BLaER1 (cell line): ENCODE measurements around the gene ATP1A3.
"Not testable (repeated sequence)": the region's sequence is repeated elsewhere in the genome, so short reads cannot be mapped to it uniquely, and the experiment has no call there.

Experiments
- H3K27ac ChIP-seq: shearing (Covaris generic); formaldehyde crosslinking; 2 replicates; pipeline ENCODE4 v1.8.1; 2022
- H3K27me3 ChIP-seq: shearing (Covaris generic); formaldehyde crosslinking; 2 replicates; pipeline ENCODE4 v1.8.1; 2022
- H3K36me3 ChIP-seq: shearing (Covaris generic); formaldehyde crosslinking; 2 replicates; pipeline ENCODE4 v1.8.1; 2022
- H3K4me1 ChIP-seq: shearing (Covaris generic); formaldehyde crosslinking; 2 replicates; pipeline ENCODE4 v1.8.1; 2022
- H3K4me2 ChIP-seq: shearing (Covaris generic); formaldehyde crosslinking; 2 replicates; pipeline ENCODE4 v1.8.1; 2022
- H3K4me3 ChIP-seq: shearing (Covaris generic); formaldehyde crosslinking; 2 replicates; pipeline ENCODE4 v1.8.1; 2022
- H3K9ac ChIP-seq: shearing (Covaris generic); formaldehyde crosslinking; 2 replicates; pipeline ENCODE4 v1.8.1; 2022
- H3K9me3 ChIP-seq: shearing (Covaris generic); formaldehyde crosslinking; 2 replicates; pipeline ENCODE4 v1.8.1; 2022
- H4K20me1 ChIP-seq: shearing (Covaris generic); formaldehyde crosslinking; 2 replicates; pipeline ENCODE4 v1.8.1; 2022
- Cebpa-rat ChIP-seq: shearing (Covaris generic); IDR thresholded peaks from 2 replicates; pipeline ENCODE4 v1.8.1; 2022

ATP1A3 gene

DNA sequence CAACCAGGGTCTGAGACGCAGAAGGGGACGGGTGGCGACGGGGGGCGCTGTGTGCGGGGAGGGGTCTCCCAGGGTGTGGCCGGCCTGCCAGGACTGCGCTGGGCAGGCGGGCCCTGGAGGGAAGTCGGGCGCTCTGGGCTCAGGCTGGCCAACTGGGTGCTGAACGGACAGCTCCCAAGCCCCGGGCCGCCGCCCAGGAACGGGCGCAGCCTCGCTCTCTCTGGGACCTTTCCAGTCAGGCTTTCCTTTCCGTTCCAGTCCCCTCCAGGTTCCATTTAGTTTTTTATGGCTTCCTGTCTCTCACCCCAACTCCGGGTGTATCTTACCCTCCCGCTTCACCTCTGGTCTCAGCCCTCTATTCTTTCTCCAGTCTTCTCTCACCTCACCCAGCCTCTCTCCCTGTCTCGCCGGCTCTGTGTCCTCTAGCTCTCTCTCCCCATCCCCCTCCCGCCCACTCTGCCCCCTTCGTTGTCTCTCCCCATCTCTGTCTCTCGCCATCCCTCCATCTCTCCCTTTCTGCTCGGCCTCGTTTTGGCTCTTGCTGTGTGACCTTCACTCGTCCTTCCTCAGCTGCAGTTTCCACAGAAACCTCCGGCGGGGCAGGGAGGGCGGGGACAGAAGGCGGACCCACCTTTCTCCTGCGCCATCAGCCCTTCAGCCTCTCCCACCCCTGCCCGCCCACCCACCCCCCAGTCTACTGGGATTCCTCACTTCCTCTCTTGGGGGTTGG lies 3.3 kb upstream of the ATP1A3 start:
- H3K27ac ChIP-seq: peak overlapping the region; percentile 37
- peaks cover 69% of the 10 kb centered on the region for H3K4me1 ChIP-seq
- H3K9me3 ChIP-seq: no peaks in the 10 kb centered on the region
- peaks cover 4% of the 10 kb centered on the region for H4K20me1 ChIP-seq
- H3K27me3 ChIP-seq: peaks cover 11% of the 10 kb centered on the region
- H3K4me2 ChIP-seq: peak overlapping the region; percentile 100
- no peak for TF ChIP-seq Cebpa-rat
- peaks cover 21% of the 10 kb centered on the region for H3K36me3 ChIP-seq
- H3K9ac ChIP-seq: no peak overlapping the region
- peak overlapping the region; percentile 70 for H3K4me3 ChIP-seq

- Histone ChIP-seq H3K4me2 (peak overlapping the region; percentile 100), H3K4me3 (no peak overlapping the region), H4K20me1 (peaks cover 15% of the 10 kb centered on the region), H3K4me1 (peaks cover 64% of the 10 kb centered on the region), H3K27ac (no peak overlapping the region), H3K9me3 (no peaks in the 10 kb centered on the region), H3K9ac (no peak overlapping the region), H3K36me3 (peaks cover 10% of the 10 kb centered on the region), H3K27me3 (peaks cover 11% of the 10 kb centered on the region)
- no peak for TF ChIP-seq Cebpa-rat
Observed at GRCh38 chr19:41995959-41996797, 2.1 kb upstream of the ATP1A3 start.

DNA sequence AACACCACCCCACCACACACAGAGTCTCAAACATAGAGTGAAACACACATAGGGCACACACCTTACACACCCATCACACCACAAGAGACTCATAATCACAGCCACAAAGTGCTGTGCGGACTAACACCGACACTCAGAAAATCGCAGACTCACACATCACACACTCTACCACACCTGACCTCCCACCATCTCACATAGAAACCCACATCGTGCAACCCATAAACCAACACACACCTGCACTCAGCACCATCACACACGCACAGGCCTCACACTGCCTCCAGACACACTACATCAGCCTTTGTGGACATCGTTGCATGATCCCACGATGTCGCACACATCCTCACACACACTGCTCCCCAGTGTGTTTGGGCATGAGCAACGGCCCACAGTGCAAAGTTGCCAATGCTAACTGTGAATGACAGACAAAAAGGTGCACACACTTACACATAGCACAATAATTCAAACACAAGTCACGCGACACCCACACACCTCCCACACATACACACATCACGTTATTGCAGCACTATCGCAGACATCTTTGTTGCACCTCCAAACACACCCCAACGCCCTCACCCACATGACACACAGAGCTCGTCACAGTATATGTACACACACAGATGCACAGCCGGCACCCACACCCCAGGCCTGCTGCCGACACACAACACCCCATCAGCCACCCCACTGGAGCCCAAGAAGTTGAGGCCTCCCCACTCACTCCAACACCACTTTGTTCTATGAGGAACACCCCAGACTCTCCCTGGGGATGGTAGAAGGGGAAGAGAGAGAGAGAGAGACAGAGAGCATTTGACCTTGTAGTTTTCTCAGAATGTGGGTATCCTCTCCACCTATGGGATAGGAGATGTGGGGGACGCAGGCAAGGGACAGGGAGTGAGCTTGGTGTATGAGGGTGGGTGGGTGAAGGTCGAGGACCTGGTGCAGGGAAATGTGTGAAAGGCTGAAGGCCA lies 1.2 kb upstream of the ATP1A3 start:
- peak overlapping the region; percentile 100 for H3K4me2 ChIP-seq
- H3K4me3 ChIP-seq: peak overlapping the region; percentile 77; the same call in 1 of the 2 replicates
- H3K27me3 ChIP-seq: peaks cover 6% of the 10 kb centered on the region
- peaks cover 56% of the 10 kb centered on the region for H3K4me1 ChIP-seq
- no peak for TF ChIP-seq Cebpa-rat
- no peak overlapping the region for H3K9ac ChIP-seq
- H3K36me3 ChIP-seq: peaks cover under 1% of the 10 kb centered on the region
- peaks cover 21% of the 10 kb centered on the region for H4K20me1 ChIP-seq
- H3K27ac ChIP-seq: peak overlapping the region; percentile 10; the same call in 1 of the 2 replicates
- H3K9me3 ChIP-seq: no peaks in the 10 kb centered on the region

DNA sequence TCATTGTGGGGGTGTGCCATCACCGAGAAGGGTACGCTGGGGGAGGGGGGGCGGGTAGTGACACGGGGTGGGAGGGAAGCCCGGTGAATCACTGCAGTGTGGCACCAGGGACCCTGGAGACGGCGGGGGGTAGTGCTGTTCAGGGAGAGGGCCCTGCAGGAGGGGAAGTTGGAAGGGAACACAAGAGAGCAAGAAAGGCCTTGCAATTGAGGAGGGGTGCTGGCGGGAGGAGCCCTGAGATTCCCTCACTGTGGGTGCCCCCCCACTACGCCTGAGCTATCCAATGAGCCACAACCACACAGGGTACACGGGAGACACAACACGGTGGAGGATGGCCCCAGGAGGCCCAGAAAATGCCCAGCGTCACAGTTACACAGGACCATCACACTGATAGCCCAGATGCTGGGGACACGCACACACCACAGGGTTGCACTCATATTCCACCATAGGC lies 516 bp upstream of the ATP1A3 start:
- Histone ChIP-seq H3K36me3 (peaks cover 6% of the 10 kb centered on the region), H4K20me1 (peaks cover 27% of the 10 kb centered on the region), H3K27ac (peak overlapping the region; percentile 10; the same call in 1 of the 2 replicates), H3K9me3 (no peaks in the 10 kb centered on the region), H3K4me2 (peak overlapping the region; percentile 100), H3K4me1 (peaks cover 49% of the 10 kb centered on the region), H3K27me3 (peaks cover under 1% of the 10 kb centered on the region), H3K9ac (no peak overlapping the region), H3K4me3 (peak overlapping the region; percentile 77)
- no peak for TF ChIP-seq Cebpa-rat

GRCh38 chr19:41991925-41992569 lies 2.0 kb downstream of the ATP1A3 start:
- peak overlapping the region; percentile 100 for H3K4me2 ChIP-seq
- H3K36me3 ChIP-seq: peaks cover 31% of the 10 kb centered on the region
- H3K4me1 ChIP-seq: peaks cover 36% of the 10 kb centered on the region
- H3K4me3 ChIP-seq, H3K27me3 ChIP-seq, H3K9ac ChIP-seq, H3K9me3 ChIP-seq: not testable (repeated sequence)
- H3K27ac ChIP-seq: peak overlapping the region; percentile 38
- peaks cover 52% of the 10 kb centered on the region for H4K20me1 ChIP-seq

- H3K27me3 ChIP-seq: no peaks in the 10 kb centered on the region
- no peak overlapping the region for H3K27ac ChIP-seq
- H3K4me2 ChIP-seq: no peak overlapping the region
- H3K4me3 ChIP-seq: no peak overlapping the region
- H3K4me1 ChIP-seq: peaks cover 25% of the 10 kb centered on the region
- H4K20me1 ChIP-seq: peaks cover 55% of the 10 kb centered on the region
- peaks cover 41% of the 10 kb centered on the region for H3K36me3 ChIP-seq
- no peak for TF ChIP-seq Cebpa-rat
- no peaks in the 10 kb centered on the region for H3K9me3 ChIP-seq
- no peak overlapping the region for H3K9ac ChIP-seq
Observed at GRCh38 chr19:41991025-41991424, 3.0 kb downstream of the ATP1A3 start.

DNA sequence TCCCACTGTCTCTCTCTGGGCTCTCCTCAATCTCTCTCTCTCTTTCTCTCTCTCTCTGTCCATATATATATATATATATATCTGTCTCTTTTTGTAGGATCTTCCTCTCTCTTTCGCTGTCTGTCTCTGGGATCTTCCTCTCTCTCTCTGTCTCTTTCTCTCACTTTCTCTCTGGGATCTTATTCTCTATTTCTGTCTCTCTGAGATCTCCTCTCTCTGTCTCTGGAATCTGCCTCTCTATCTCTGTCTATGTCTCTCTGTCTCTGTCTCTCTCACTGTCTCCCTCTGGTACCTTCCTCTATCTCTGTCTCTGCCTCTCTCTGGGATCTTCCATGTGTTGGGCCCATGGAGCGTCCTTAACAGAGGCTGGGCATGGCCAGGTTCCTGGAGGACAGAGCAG lies 3.4 kb downstream of the ATP1A3 start:
- no peak overlapping the region for H3K4me2 ChIP-seq
- no peak overlapping the region for H3K27ac ChIP-seq
- no peak overlapping the region for H3K4me3 ChIP-seq
- H3K9me3 ChIP-seq: no peaks in the 10 kb centered on the region
- no peak overlapping the region for H3K9ac ChIP-seq
- no peak for TF ChIP-seq Cebpa-rat
- peaks cover 45% of the 10 kb centered on the region for H3K36me3 ChIP-seq
- peaks cover 21% of the 10 kb centered on the region for H3K4me1 ChIP-seq
- peaks cover 55% of the 10 kb centered on the region for H4K20me1 ChIP-seq
- no peaks in the 10 kb centered on the region for H3K27me3 ChIP-seq

DNA sequence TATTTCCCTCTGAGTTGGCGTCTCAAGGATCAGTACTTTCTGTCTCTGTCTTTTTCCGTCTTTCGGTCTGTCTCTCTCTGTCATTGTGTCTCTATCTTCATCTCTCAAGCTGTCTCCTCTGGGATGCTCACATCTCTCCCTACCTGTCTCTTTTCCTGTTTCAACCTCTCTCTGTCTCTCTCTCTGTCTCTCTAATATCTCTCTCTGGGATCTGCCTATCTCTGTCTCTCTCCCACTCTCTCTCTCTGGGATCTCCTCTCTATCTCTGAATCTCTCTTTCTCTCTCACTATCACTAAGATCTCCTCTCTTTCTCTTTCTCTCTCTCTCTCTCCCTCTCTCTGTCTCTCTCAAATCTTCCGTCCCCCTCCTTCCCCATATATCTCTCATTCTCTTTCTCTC lies 4.0 kb downstream of the ATP1A3 start:
- Histone ChIP-seq H3K36me3 (peaks cover 51% of the 10 kb centered on the region), H3K4me3 (no peak overlapping the region), H3K27me3 (no peaks in the 10 kb centered on the region), H3K9me3 (no peaks in the 10 kb centered on the region), H3K9ac (peak overlapping the region; percentile 32; the same call in 1 of the 2 replicates), H4K20me1 (peaks cover 60% of the 10 kb centered on the region), H3K27ac (no peak overlapping the region), H3K4me2 (no peak overlapping the region), H3K4me1 (peaks cover 15% of the 10 kb centered on the region)
- TF ChIP-seq Cebpa-rat: no peak

- H3K9ac ChIP-seq: no peak overlapping the region
- peaks cover 61% of the 10 kb centered on the region for H3K36me3 ChIP-seq
- H3K4me2 ChIP-seq: no peak overlapping the region
- no peaks in the 10 kb centered on the region for H3K27me3 ChIP-seq
- no peaks in the 10 kb centered on the region for H3K9me3 ChIP-seq
- peaks cover 62% of the 10 kb centered on the region for H4K20me1 ChIP-seq
- no peak overlapping the region for H3K4me3 ChIP-seq
- peaks cover 9% of the 10 kb centered on the region for H3K4me1 ChIP-seq
- TF ChIP-seq Cebpa-rat: no peak
- no peak overlapping the region for H3K27ac ChIP-seq
Observed at GRCh38 chr19:41988947-41989346, 5.1 kb downstream of the ATP1A3 start.
